NT2/D1 (cell line): ENCODE results near the gene GPC6.

Experiments used
- YY1 ChIP-seq: IDR thresholded peaks from 2 replicates; pipeline ENCODE4 v1.6.1; 2011; ENCODE audit not compliant: insufficient read length, insufficient read depth
- ZNF274 ChIP-seq: IDR thresholded peaks from 2 replicates; pipeline ENCODE4 v1.6.1; 2011; ENCODE audit warnings: mild to moderate bottlenecking, low read depth, low read length

- TF ChIP-seq ZNF274 (no peak), YY1 (no peak)
Measured at GRCh38 chr13:93411186-93411680, 184.6 kb downstream of the GPC6 start.
